CD4-positive, alpha-beta T cell treated with Interleukin-12 subunit alpha and Interleukin-12 subunit beta, for 1 hour (primary cell): Measurements from ENCODE around the gene PIGZ.

Source experiments
- DNase-seq: peaks from one replicate; pipeline ENCODE4 v3.0.0-alpha.2; 2020

PIGZ gene

GRCh38 chr3:196976941-196977340 is 8.3 kb upstream of the PIGZ start:
- DNase-seq: no peak

DNA sequence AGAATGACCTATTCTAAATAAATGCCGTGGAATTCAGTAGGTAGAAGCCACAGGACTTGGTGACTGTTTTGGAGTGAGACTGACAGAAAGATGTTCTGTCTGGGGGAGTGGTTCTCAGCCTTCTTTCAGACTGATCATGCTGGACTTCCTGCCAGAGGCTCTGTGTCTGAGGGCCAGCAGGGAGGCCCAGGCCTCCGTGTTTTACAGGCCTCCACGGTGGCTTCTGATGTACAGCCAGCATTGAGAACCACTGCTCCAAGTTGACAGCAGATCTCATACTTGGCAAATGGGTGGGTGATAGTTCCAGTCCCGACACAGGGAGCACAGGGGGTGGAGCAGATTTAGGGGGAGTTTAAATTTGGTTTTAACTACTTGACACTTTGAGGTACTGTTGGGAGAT is 6.7 kb upstream of the PIGZ start:
- DNase-seq: no peak

- no peak for DNase-seq
These were observed 6.0 kb upstream of the PIGZ start for GRCh38 chr3:196974661-196975060.

DNA sequence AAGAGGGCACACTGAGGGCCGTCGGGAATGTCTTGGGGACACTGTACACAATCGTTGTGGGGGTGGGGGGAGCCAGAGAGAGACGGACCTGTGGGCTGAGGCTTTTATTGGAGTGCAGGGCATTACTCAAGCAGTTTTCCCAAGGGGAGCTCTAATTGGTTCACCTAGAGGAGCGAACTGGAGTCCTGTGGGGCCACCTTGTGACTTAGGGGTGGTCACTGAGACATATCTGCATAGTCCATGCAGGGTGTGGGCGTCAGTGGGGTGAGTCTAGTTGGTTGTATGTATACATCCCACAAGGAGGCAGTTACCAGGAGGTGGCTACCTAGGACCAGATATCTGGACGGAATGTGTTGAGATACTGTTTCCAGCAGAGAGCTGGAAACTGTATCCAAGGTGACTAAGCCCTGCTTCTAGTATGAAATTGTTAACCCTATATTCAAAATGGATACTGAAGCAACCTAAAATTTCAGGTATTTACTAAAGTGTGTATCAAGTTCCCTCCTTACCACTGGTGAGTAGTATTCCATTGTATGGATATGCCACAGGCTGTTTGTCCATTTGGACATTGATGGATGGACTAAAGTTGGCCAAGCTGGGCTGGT is 2.6 kb upstream of the PIGZ start:
- no peak for DNase-seq

- no peak for DNase-seq
These were observed 2.0 kb upstream of the PIGZ start for GRCh38 chr3:196970547-196971093.

DNA sequence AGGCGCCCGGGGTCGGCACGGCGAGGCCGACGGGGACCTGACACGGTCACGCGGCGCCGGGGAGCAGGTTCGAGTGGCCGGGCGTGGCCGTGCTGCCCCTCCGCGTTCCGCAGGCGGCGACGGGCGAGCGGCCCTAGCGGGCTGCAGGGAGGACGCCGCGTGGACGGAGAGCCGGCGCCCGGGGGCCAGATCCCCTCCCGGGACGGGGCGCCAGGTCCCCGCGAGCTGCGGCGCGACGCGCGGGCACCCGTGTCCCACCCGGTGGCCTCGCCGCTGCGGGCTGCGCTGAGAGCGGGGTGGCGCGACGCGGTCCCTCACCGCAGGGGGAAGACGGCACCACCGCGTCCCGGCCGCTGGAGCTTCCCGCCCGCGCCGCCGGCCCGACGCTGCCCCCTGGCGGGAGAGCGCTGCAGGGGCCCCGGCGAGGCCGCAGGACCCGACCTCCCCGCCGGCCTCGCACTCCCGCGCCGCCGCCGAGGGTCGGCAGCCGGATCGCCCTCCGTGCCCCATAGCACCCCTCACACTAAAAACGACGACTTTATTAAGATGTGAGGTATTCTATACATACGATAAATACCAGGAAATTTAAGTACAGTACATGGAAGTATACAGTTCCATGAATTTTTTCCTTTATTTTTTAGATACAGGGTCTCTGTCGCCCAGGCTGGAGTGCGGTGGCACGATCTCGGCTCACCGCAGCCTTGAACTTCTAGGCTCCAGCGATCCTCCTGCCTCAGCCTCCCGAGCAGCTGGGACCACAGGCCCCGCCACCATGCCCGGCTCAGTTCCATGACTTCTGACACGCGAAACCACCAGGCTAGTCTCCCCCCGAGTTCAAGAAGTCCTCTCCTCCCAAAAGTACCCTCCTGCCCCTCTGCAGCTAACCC is 1.3 kb upstream of the PIGZ start:
- peak; percentile 74 for DNase-seq

DNA sequence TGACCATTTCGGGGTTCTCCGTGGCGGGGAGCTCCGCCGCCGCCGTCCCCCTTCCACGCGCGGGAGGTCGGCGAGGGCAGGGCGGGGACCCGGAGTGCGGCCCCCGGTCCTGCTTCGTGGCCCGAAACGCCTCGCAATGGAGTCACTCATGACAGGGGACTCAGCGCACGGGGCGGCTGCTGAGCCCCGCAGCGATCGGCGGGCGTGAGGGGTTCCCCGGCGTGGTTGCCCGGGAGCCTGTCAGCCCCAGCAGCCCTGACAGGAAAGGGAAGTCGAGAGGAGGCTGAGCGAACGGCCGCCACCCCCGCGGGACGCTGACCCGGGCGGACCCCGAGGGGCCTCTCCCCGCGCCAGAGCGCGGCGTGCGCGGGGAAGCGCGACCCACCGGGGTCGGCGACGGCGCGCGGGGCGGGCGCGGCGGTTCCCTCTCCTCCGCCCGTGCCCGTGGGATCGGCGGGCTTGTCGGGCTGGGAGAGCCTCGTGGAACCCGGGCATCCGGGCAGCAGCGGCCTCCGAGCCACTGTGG is 564 bp upstream of the PIGZ start:
- DNase-seq: peak; percentile 38

DNA sequence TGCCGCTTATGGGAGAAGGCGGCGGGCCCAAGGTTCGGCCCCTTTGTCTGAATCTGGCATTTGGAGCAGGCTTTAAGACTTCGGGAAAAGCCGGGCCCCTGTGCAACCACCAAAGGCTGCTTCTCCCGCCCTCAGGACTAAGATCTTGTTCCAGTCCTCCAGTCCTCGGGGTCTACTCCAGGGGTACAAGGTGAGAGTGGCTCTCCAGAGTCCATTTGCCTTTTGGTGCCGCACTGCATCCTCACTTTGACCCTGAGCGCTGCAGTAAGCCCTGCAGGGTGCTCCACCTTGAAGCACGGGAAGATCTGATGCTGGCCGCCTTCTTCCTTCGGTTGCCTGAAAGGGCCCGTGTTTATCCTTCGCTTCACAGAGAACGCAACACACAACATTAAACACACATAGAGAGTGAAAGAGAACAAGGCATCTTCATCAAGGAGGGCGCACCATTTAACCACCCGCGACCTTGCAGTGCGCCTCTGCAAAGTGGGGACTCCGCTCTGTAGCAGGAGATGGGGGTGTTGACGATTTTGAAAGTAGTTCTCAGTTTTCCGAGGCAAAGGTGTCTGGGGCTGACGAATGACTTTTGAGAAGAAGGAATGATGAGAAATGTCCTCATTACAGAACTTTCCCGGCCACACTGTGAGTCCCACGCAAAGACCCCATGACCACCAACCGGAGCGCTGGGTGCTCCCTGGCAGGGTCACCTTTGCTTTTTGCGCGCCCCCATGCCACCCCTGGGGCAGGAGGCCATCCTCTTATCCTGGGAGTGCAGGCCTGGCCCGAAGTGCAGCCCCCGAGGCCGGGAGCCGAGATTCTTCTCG is 1.0 kb downstream of the PIGZ start:
- DNase-seq: no peak

GRCh38 chr3:196966526-196967401 is 1.9 kb downstream of the PIGZ start:
- DNase-seq: no peak

DNA sequence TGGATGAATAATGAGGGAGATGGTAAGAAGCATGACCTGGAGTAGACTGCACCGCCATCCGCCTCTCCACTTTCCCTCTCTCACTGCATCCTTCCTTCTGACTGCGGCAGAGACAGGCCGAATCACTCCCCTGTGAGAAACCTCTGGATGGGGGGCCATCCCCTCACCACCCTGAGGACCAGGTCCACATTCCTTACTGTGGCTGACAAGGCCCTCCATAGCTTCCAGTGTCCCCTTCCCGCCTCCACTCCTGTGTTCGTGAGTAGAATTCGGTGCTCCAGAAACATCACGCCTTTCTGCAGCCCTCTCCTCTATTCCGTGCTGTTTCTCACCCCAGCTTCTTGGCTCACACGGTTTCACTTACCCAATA is 2.8 kb downstream of the PIGZ start:
- no peak for DNase-seq

DNA sequence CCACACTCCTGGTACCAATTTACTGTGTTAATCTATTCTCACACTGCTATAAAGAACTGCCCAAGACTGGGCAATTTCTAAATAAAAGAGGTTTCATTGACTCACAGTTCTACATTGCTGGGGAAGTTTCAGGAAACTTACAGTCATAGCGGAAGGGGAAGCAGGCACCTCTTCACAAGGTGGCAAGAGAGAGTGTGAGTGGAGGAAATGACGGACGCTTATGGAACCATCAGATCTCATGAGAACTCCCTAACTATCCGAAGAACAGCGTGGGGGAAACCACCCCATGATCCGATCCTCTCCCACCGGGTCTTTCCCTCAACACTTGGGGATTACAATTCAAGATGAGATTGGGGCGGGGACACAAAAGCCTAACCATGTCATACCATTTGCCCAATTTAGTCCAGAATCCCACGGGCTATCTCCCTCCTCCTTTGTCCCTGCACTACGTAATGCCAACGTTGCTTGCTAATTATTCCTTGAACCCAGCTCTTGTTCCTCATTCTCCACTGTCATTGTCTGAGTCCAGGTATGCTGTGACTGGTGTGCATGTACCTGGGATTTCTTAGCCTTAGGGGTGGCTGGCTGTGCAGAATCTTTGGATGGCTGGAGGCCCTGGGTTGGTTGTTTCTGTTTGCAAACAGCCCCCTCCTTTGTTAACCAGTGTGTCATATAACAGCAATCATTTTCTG is 3.4 kb downstream of the PIGZ start:
- DNase-seq: no peak

DNA sequence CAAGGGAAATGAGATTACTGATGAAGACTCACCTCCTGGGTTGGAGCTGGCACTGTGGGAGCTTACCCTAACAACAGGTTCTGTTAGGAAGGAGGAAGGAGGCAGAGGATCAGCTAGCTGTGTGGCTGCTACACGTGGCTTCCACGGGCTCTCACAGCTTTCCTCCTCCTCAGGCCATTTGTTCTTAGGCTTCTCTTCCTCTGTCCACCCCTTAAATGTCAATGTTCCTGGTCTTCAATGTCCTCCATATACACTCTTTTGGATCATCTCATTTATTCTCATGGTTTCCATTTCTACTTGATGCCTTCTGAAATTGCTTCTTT is 5.0 kb downstream of the PIGZ start:
- no peak for DNase-seq

- no peak for DNase-seq
These were observed 5.6 kb downstream of the PIGZ start for GRCh38 chr3:196962930-196963630.

DNA sequence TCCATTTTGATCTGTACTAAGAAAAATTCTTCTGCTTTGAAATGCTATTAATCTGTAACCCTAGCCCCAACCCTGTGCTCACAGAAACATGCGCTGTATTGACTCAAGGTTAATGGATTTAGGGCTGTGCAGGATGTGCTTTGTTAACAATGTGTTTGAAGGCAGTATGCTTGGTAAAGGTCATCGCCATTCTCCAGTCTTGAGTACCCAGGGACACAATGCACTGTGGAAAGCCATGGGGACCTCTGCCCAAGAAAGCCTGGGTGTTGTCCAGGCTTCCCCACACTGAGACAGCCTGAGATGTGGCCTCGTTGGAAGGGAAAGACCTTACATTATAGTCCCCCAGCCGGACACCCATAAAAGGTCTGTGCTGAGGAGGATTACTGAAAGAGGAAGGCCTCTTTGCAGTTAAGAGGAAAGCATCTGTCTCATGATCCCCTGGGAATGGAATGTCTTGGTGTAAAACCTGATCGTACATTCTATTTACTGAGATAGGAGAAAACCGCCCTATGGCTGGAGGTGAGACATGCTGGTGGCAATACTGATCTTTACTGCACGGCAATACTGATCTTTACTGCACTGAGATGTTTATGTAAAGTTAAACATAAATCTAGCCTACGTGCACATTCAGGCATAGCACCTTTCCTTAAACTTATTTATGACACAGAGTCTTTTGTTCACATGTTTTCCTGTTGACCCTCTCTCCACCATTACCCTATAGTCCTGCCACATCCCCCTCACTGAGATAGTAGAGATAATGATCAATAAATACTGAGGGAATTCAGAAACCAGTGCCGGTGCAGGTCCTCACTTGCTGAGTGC is 6.3 kb downstream of the PIGZ start:
- DNase-seq: no peak

- no peak for DNase-seq
These were observed 13.8 kb downstream of the PIGZ start for GRCh38 chr3:196954832-196955231.

- DNase-seq: no peak
These were observed 17.3 kb downstream of the PIGZ start for GRCh38 chr3:196951371-196951770.

DNA sequence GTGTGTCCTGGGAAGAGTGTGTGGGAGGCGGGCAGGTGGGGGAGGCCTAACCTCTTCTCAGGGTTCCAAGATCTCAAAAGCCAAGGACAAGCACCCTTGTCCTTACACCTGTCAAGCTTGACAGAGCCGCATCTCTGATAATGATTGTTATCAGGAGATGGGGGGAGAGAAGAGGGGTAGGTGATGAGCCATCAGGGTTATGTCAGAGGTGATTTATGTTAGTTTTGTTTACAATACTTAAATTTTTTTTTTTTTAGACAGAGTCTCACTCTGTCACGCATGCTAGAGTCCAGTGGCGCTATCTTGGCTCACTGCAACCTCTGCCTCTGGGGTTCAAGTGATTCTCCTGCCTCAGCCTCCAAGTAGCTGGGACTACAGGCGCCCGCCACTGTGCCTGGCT is 18.9 kb downstream of the PIGZ start:
- no peak for DNase-seq

- DNase-seq: no peak
These were observed 19.4 kb downstream of the PIGZ start for GRCh38 chr3:196949285-196949619.

DNA sequence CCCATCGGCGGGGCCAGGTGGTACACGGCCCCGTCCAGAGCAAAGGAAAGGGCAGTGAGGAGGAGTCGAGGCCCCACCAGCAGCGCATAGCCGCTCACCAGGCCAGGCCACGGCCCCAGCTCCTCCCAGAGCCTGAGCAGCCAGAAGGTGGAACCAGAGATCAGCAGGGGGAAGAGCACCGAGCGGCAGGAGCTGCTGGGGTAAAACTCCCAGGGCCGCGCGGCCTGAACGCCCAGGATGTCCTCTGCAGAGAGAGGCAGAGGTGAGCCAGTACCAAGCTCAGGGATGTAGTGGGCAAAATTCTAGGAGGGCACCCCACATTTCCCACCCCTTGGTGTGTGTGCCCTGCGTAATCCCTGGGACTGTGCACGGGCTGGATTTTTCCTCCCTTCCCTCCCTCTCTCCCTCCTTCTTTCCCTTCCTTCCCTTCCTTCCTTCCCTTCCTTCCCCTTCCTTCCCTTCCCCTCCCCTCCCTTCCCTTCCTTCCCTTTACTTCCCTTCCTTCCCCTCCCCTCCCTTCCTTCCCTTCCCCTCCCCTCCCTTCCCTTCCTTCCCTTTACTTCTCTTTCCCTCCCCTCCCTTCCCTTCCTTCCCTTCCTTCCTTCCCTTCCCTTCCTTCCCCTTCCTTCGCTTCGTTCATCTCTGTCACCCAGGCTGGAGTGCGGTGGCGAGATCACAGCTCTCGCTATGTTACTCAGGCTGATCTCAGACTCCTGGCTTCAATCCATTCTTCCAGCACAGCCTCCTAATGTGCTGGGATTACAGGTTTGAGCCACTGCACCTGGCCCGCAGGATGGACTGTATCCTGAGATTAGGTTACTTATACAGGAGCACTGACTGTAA is 20.0 kb downstream of the PIGZ start:
- DNase-seq: no peak
